HepG2 (cell line): Measurements from ENCODE around the gene CES3. TPM values are rescaled to one million over a fixed set of nuclear protein-coding genes. Genes with fewer than 3 reads are reported as not detected.

Experiments
- CCAR2 ChIP-seq: fragments of 200-400 bp; formaldehyde crosslinking; optimal IDR thresholded peaks from 2 replicates; pipeline ENCODE3; 2018; ENCODE audit warnings: low read depth, mild to moderate bottlenecking, low read length, moderate library complexity
- HES4 ChIP-seq: sonication (generic); formaldehyde crosslinking; IDR thresholded peaks from 2 replicates; pipeline ENCODE4 v1.9.0; 2021; ENCODE audit warnings: mild to moderate bottlenecking, missing genetic modification reagents, borderline replicate concordance
- KMT2B ChIP-seq: IDR thresholded peaks from 2 replicates; pipeline ENCODE4 v1.6.1; 2016; ENCODE audit warnings: missing genetic modification reagents, missing compliant biosample characterization
- MAFK ChIP-seq, 2 experiments: IDR thresholded peaks in 1 of 2; conservative IDR thresholded peaks in 1 of 2; 2 replicates each; pipeline ENCODE4 v1.6.1; 2011; ENCODE audit warnings: improper control_type of control experiment in 2 of 2, low read length in 2 of 2
- MBD4 ChIP-seq: IDR thresholded peaks from 2 replicates; pipeline ENCODE4 v1.6.1; 2012; ENCODE audit warnings: low read length, inconsistent platforms, borderline replicate concordance
- PITX1 ChIP-seq: sonication (generic); formaldehyde crosslinking; IDR thresholded peaks from 2 replicates; pipeline ENCODE4 v1.5.1; 2020; ENCODE audit warnings: mild to moderate bottlenecking, missing genetic modification reagents
- RFXANK ChIP-seq: IDR thresholded peaks from 2 replicates; pipeline ENCODE4 v1.6.1; 2016
- SNAPC2 ChIP-seq: sonication (generic); formaldehyde crosslinking; IDR thresholded peaks from 2 replicates; pipeline ENCODE4 v1.8.1; 2022; ENCODE audit warnings: mild to moderate bottlenecking, missing genetic modification reagents
- TBP ChIP-seq: sonication (generic); formaldehyde crosslinking; IDR thresholded peaks from 2 replicates; pipeline ENCODE4 v1.5.0; 2020; ENCODE audit warnings: missing genetic modification reagents
- TBX2 ChIP-seq: sonication (generic); formaldehyde crosslinking; IDR thresholded peaks from 2 replicates; pipeline ENCODE4 v1.5.0; 2020; ENCODE audit warnings: missing genetic modification reagents, mild to moderate bottlenecking, borderline replicate concordance
- WIZ ChIP-seq: sonication (generic); formaldehyde crosslinking; IDR thresholded peaks from 2 replicates; pipeline ENCODE4 v1.5.1; 2020; ENCODE audit warnings: mild to moderate bottlenecking, missing genetic modification reagents
- ZKSCAN5 ChIP-seq: sonication (generic); formaldehyde crosslinking; IDR thresholded peaks from 2 replicates; pipeline ENCODE4 v1.5.1; 2020; ENCODE audit warnings: mild to moderate bottlenecking, missing genetic modification reagents
- ZMYM3 ChIP-seq: sonication (generic); formaldehyde crosslinking; IDR thresholded peaks from 2 replicates; pipeline ENCODE4 v1.5.1; 2020; ENCODE audit warnings: mild to moderate bottlenecking, missing genetic modification reagents
- ZNF468 ChIP-seq: sonication (generic); formaldehyde crosslinking; IDR thresholded peaks from 2 replicates; pipeline ENCODE4 v1.8.0; 2022; ENCODE audit warnings: mild to moderate bottlenecking, moderate library complexity, missing genetic modification reagents
- ZNF614 ChIP-seq: IDR thresholded peaks from 2 replicates; pipeline ENCODE4 v1.6.1; 2018; ENCODE audit warnings: missing biosample characterization, missing genetic modification reagents, inconsistent platforms, borderline replicate concordance
- ZNF839 ChIP-seq: sonication (generic); formaldehyde crosslinking; IDR thresholded peaks from 2 replicates; pipeline ENCODE4 v1.4.0; 2020; ENCODE audit warnings: missing genetic modification reagents, mild to moderate bottlenecking, borderline replicate concordance
- polyA plus RNA-seq, 8 experiments: library from polyadenylated mRNA; depleted of rRNA in 3 of 8; stranded (reverse) in 7 of 8; unstranded in 1 of 8; fragments of >200 nt; fragmentation: Illumina TruSeq in 4 of 8; extraction: Trizol in 4 of 8; gene quantifications; 2 replicates each; pipeline versions ENCODE4 v1.2.1 to v1.2.3, GENCODE V29; 2011 to 2016; ENCODE audit warnings: low read depth in 4 of 8, missing spikeins in 1 of 8, mixed read lengths in 1 of 8; ENCODE audit not compliant: insufficient read depth in 1 of 8
- total RNA-seq, 5 experiments: library from RNA; depleted of rRNA; stranded (reverse); fragments of >200 nt; fragmentation: Illumina TruSeq; extraction: Trizol; gene quantifications; 2 replicates each; pipeline ENCODE4 v1.2.3, GENCODE V29; 2016; ENCODE audit warnings: low read depth in 1 of 5
- TF ChIP-seq, protein P1 (sequence below): sonication (generic); formaldehyde crosslinking; IDR thresholded peaks from 2 replicates; pipeline ENCODE4 v1.8.0; 2022; ENCODE audit warnings: missing genetic modification reagents, low read depth, mild to moderate bottlenecking, borderline replicate concordance
- TF ChIP-seq, protein P2 (sequence below): IDR thresholded peaks from 2 replicates; pipeline ENCODE4 v1.6.1; 2016
- TF ChIP-seq, protein P3 (sequence below): sonication (generic); formaldehyde crosslinking; IDR thresholded peaks from 2 replicates; pipeline ENCODE4 v1.5.1; 2020; ENCODE audit warnings: mild to moderate bottlenecking, missing genetic modification reagents, borderline replicate concordance
- TF ChIP-seq, protein P4 (sequence below): sonication (generic); formaldehyde crosslinking; IDR thresholded peaks from 2 replicates; pipeline ENCODE4 v1.4.0; 2020; ENCODE audit warnings: missing genetic modification reagents, borderline replicate concordance
- TF ChIP-seq, protein P5 (sequence below): sonication (generic); formaldehyde crosslinking; IDR thresholded peaks from 2 replicates; pipeline ENCODE4 v1.4.0; 2020; ENCODE audit warnings: missing genetic modification reagents
- TF ChIP-seq, protein P6 (sequence below): sonication (generic); formaldehyde crosslinking; IDR thresholded peaks from 2 replicates; pipeline ENCODE4 v1.5.0; 2020; ENCODE audit warnings: mild to moderate bottlenecking, missing genetic modification reagents

Gene CES3
- total and polyA plus RNA-seq, 2 of the 13 experiments (the other 11 are each of a cell fraction or from before 2014, with no cell fraction given), result 6.6 to 17.4 TPM

DNA sequence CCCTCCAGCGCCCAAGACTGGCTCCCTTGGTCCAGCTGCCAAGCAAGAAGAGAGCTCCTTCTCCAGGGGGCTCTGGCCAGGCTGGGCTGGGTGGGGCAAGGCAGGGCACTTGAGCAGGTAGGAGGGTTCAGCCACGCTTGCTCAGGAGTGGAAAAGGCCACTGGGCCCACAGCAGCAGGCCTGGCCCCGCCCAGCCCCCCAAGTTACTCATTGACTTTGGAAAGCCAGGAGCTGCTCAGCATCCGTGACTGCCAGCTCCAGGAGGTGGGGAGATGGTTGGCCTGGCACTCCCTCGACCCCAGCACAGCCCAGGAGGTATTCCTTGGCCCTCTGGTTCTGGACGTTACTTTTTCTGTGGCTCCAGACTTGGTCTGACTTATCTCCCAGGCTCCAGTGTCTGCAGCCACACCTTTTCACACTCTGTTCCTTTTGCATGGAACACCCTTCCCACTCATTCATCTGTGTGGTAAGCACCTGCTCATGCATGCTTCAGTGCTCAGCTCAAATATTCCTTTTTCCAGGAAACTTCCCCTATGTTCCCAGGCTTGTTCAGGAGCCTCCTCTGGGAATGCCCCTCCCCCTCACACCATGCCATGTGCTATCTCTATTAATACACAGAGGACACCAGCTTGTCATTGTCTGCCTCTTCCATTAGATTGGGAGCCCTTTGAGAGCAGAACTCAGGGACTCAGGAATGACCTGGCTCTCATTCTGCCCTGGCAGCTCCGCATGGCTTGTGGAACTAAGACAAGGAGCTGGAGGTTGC lies 42.1 kb upstream of the CES3 start, which contains the start of gene CDH16 (continued):
- TF ChIP-seq, protein P1, sequence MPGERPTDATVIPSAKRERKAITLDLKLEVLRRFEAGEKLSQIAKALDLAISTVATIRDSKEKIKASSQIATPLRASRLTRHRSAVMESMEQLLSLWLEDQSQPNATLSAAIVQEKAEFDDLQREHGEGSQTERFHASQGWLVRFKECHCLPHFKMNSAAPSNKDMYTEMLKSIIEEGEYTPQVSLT (CRISPR knock-in tag), result no peak
- TF ChIP-seq ZNF468 (CRISPR knock-in tag) (no peak), MAFK (conservative IDR thresholded peaks at IDR 0.05 in 1 of 2, IDR thresholded peaks at IDR 0.05 in 1 of 2; ENCODE audit: low read length in 2 of 2) (no peak), ZNF614 (CRISPR knock-in tag) (no peak), WIZ (CRISPR knock-in tag) (no peak), HES4 (CRISPR knock-in tag) (no peak), RFXANK (CRISPR knock-in tag) (no peak), KMT2B (CRISPR knock-in tag) (no peak), CCAR2 (no peak), TBX2 (CRISPR knock-in tag) (no peak), ZNF839 (no peak; the same call in 1 of the 2 replicates), ZMYM3 (CRISPR knock-in tag) (no peak; the same call in 1 of the 2 replicates), ZKSCAN5 (no peak), SNAPC2 (CRISPR knock-in tag) (no peak), PITX1 (CRISPR knock-in tag) (peak; percentile 53; the same call in 1 of the 2 replicates), TBP (no peak), MBD4 (no peak)
- TF ChIP-seq, protein P2, sequence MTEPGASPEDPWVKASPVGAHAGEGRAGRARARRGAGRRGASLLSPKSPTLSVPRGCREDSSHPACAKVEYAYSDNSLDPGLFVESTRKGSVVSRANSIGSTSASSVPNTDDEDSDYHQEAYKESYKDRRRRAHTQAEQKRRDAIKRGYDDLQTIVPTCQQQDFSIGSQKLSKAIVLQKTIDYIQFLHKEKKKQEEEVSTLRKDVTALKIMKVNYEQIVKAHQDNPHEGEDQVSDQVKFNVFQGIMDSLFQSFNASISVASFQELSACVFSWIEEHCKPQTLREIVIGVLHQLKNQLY (CRISPR knock-in tag), result no peak
- TF ChIP-seq, protein P3, sequence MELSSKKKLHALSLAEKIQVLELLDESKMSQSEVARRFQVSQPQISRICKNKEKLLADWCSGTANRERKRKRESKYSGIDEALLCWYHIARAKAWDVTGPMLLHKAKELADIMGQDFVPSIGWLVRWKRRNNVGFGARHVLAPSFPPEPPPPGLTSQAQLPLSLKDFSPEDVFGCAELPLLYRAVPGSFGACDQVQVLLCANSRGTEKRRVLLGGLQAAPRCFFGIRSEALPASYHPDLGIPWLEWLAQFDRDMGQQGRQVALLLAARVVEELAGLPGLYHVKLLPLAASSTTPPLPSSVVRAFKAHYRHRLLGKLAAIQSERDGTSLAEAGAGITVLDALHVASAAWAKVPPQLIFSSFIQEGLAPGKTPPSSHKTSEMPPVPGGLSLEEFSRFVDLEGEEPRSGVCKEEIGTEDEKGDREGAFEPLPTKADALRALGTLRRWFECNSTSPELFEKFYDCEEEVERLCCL (CRISPR knock-in tag), result no peak
- TF ChIP-seq, protein P4, sequence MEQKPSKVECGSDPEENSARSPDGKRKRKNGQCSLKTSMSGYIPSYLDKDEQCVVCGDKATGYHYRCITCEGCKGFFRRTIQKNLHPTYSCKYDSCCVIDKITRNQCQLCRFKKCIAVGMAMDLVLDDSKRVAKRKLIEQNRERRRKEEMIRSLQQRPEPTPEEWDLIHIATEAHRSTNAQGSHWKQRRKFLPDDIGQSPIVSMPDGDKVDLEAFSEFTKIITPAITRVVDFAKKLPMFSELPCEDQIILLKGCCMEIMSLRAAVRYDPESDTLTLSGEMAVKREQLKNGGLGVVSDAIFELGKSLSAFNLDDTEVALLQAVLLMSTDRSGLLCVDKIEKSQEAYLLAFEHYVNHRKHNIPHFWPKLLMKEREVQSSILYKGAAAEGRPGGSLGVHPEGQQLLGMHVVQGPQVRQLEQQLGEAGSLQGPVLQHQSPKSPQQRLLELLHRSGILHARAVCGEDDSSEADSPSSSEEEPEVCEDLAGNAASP (CRISPR knock-in tag), result no peak
- TF ChIP-seq, protein P5, sequence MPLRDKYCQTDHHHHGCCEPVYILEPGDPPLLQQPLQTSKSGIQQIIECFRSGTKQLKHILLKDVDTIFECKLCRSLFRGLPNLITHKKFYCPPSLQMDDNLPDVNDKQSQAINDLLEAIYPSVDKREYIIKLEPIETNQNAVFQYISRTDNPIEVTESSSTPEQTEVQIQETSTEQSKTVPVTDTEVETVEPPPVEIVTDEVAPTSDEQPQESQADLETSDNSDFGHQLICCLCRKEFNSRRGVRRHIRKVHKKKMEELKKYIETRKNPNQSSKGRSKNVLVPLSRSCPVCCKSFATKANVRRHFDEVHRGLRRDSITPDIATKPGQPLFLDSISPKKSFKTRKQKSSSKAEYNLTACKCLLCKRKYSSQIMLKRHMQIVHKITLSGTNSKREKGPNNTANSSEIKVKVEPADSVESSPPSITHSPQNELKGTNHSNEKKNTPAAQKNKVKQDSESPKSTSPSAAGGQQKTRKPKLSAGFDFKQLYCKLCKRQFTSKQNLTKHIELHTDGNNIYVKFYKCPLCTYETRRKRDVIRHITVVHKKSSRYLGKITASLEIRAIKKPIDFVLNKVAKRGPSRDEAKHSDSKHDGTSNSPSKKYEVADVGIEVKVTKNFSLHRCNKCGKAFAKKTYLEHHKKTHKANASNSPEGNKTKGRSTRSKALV (CRISPR knock-in tag), result no peak
- TF ChIP-seq, protein P6, sequence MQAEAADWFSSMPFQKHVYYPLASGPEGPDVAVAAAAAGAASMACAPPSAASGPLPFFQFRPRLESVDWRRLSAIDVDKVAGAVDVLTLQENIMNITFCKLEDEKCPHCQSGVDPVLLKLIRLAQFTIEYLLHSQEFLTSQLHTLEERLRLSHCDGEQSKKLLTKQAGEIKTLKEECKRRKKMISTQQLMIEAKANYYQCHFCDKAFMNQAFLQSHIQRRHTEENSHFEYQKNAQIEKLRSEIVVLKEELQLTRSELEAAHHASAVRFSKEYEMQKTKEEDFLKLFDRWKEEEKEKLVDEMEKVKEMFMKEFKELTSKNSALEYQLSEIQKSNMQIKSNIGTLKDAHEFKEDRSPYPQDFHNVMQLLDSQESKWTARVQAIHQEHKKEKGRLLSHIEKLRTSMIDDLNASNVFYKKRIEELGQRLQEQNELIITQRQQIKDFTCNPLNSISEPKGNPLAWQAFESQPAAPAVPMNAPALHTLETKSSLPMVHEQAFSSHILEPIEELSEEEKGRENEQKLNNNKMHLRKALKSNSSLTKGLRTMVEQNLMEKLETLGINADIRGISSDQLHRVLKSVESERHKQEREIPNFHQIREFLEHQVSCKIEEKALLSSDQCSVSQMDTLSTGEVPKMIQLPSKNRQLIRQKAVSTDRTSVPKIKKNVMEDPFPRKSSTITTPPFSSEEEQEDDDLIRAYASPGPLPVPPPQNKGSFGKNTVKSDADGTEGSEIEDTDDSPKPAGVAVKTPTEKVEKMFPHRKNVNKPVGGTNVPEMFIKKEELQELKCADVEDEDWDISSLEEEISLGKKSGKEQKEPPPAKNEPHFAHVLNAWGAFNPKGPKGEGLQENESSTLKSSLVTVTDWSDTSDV (CRISPR knock-in tag), result no peak
